ENCODE measurements around the gene SOX30.
A peak's percentile ranks its signal among the peaks of the same experiment; 100 is the strongest.
"Not testable (repeated sequence)": the region's sequence is repeated elsewhere in the genome, so short reads cannot be mapped to it uniquely, and the experiment has no call there.

The SOX30 gene

DNA sequence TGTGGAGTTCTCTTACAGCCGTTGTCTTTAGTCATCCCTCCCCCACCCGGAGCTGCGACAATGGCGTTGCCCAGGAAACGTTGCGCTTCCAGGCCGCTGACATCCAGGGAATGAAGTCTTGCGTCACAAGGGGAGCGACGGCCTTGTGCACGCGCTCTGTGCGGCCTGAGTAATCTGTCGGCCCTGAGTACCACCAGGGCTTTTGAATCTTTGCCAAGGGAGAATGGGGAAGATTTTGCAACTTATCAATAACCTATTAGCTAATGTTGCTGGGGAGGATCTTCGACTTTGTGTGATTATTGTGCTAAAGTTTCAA lies at the start of gene SOX30:
SOX30 (minus strand) TSS at position 62 of the 316 bp plus-strand sequence. CDS start 360 bp downstream, outside the sequence.
- no peak for DNase-seq
- in situ Hi-C loops (cut with MboI; ENCODE audit: low pct_unique_long_range_greater_than_20kb, low sequenced_read_pairs), result no loop called here

- DNase-seq; in situ Hi-C loops (cut with MboI; ENCODE audit: low pct_unique_long_range_greater_than_20kb, low sequenced_read_pairs): not testable (repeated sequence)
These were observed 46.4 kb upstream of the SOX30 start for GRCh38 chr5:157698674-157699073.

GRCh38 chr5:157696154-157696553 lies 43.9 kb upstream of the SOX30 start:
- DNase-seq, result not testable (repeated sequence)

GRCh38 chr5:157693816-157694215 lies 41.6 kb upstream of the SOX30 start:
- in situ Hi-C loops (cut with MboI; ENCODE audit: low pct_unique_long_range_greater_than_20kb, low sequenced_read_pairs); DNase-seq: not testable (repeated sequence)

More at GRCh38 chr5:157696154-157696553, 43.9 kb upstream of the SOX30 start:
- in situ Hi-C loops (cut with MboI; ENCODE audit: low pct_unique_long_range_greater_than_20kb, low sequenced_read_pairs), result not testable (repeated sequence)

DNA sequence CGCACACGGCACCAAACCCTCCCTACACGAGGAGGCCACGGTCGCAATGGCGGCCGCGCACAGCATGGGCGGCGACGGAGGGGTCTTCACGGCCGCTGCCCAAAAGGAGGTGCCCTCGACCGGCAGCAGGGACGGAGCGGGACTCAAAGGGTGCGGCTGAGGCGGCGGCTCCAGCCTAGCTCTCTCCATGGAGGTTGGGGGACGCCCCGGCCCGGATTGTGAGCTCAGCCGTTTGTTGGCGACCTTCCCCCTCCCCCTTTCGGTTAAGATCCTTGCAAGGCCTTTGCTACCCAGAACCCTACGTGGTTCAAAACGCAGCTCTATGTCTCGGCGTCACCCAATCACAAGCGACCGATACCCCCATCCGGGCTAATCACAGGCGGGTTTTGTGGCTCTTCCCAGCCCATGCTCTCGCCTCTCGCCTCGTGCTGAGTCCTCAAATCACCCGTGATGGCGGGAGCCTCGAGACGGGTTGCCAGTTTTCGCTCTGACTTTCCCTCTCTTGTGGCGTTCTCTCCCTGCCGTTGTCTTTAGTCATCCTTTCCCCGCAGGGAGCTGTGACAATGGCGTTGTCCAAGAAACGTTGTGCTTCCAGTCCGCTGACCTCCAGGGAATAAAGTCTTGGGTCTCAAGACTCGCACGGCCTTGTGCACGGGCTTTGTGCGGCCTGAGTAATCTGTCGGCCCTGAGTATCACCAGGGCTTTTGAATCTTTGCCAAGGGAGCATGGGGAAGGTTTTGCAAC lies 38.6 kb upstream of the SOX30 start:
- no peak for DNase-seq
- in situ Hi-C loops (cut with MboI; ENCODE audit: low pct_unique_long_range_greater_than_20kb, low sequenced_read_pairs), result no loop called here

DNA sequence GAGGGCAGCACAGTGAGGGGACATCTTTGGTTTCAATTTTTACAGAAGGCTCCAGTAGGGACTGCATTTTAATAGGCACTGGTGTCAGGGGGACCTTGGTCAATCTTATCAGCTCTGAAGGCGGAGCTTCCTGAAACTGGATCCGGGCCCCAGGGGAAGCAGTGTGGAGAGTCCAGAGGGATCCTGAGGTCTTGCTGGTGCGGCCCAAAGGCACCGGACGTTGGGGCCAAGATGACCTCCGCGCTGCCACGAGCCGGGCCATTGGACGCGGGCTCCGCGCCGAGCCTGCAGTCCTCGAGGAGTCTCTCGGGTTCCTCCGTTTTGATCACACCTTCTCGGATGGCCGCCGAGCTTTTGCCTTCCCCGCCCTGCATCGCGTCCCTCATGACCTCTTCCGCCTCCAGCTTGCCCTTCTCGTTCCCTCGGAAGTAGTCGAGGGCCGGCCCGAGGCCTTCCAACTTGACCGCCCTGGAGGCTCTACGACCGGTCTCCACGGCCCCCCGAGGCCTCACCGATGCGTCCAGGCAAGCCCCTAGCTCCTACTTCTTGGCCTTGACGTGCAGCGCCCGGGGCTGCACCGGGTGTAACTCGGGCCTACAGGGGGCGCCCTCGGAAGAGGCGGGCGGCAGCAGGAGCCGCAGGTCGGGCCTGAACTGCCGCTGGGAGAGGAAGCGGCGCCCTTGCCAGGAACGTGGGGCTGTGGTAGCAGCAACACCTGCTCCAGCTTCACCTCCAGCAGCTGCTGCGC lies 37.9 kb upstream of the SOX30 start:
- DNase-seq, result no peak
- in situ Hi-C loops (cut with MboI; ENCODE audit: low pct_unique_long_range_greater_than_20kb, low sequenced_read_pairs), result no loop called here

- no peak for DNase-seq
- in situ Hi-C loops (cut with MboI; ENCODE audit: low pct_unique_long_range_greater_than_20kb, low sequenced_read_pairs), result no loop called here
These were observed 34.9 kb upstream of the SOX30 start for GRCh38 chr5:157687198-157687554.

DNA sequence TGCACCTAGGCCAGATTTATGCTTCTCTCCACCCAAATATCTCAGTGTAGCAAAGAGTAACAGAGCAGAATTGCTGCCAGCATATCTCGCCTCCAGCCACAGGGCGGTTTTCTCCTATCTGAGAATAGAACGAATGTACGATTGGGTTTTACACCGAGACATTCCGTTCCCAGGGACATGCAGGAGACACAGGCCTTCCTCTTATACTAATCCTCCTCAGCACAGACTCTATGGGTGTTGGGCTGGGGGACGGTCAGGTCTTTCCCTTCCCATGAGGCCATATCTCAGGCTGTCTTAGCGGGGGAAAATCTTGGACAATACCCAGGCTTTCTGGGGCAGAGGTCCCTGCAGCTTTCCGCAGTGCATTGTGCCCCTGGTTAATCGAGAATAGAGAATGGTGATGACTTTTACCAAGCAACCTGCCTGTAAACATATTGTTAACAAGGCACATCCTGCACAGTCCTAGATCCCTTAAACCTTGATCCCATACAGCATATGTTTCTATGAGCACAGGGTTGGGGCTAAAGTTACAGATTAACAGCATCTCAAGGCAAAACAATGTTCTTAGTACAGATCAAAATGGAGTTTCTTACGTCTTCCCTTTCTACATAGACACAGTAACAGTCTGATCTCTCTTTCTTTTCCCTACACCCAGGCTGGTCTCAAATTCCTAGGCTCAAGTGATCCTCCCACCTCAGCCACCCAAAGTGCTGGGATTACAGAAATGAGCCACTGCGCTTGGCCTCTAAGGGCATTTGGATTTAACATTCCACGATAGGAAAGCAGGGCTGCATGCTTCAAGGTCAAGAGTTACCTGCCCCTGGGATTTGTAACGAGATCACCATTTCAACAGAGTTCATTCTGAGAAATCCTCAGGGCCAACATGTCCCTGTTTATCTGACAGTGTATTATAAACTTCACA lies 34.3 kb upstream of the SOX30 start:
- DNase-seq; in situ Hi-C loops (cut with MboI; ENCODE audit: low pct_unique_long_range_greater_than_20kb, low sequenced_read_pairs): not testable (repeated sequence)

DNA sequence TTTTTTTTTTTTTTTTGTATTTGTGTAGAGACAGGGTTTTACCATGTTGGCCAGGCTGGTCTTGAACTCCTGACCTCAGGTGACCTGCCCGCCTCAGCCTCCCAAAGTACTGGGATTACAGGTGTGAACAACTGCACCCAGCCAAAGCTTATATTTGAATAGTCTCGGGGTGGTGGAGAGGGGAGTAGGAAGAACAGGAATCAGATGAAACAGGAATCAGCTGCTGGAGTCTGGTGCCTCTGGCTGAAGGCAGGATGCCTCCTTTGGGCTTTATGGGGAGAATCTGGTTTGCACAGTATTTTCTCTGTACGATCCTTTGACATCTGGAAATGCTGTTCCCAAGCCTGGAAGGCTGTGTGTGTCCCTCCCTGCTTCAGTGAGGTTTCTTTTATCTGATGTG lies 30.0 kb upstream of the SOX30 start:
- in situ Hi-C loops (cut with MboI; ENCODE audit: low pct_unique_long_range_greater_than_20kb, low sequenced_read_pairs), result no loop called here
- no peak for DNase-seq

- in situ Hi-C loops (cut with MboI; ENCODE audit: low pct_unique_long_range_greater_than_20kb, low sequenced_read_pairs), result no loop called here
- DNase-seq, result no peak
These were observed 28.8 kb upstream of the SOX30 start for GRCh38 chr5:157681048-157681447.

GRCh38 chr5:157680239-157680638 lies 28.0 kb upstream of the SOX30 start:
- DNase-seq, result no peak
- in situ Hi-C loops (cut with MboI; ENCODE audit: low pct_unique_long_range_greater_than_20kb, low sequenced_read_pairs), result no loop called here

- in situ Hi-C loops (cut with MboI; ENCODE audit: low pct_unique_long_range_greater_than_20kb, low sequenced_read_pairs), result no loop called here
- DNase-seq, result no peak
These were observed 27.6 kb upstream of the SOX30 start for GRCh38 chr5:157679801-157680200.

GRCh38 chr5:157677931-157678330 lies 25.7 kb upstream of the SOX30 start:
- in situ Hi-C loops (cut with MboI; ENCODE audit: low pct_unique_long_range_greater_than_20kb, low sequenced_read_pairs), result no loop called here
- no peak for DNase-seq

- DNase-seq; in situ Hi-C loops (cut with MboI; ENCODE audit: low pct_unique_long_range_greater_than_20kb, low sequenced_read_pairs): not testable (repeated sequence)
These were observed 22.1 kb upstream of the SOX30 start for GRCh38 chr5:157674351-157674750.

GRCh38 chr5:157672976-157673375 lies 20.7 kb upstream of the SOX30 start:
- in situ Hi-C loops (cut with MboI; ENCODE audit: low pct_unique_long_range_greater_than_20kb, low sequenced_read_pairs), result no loop called here
- DNase-seq, result no peak

GRCh38 chr5:157671592-157672330 lies 19.5 kb upstream of the SOX30 start:
- DNase-seq, result no peak
- in situ Hi-C loops (cut with MboI; ENCODE audit: low pct_unique_long_range_greater_than_20kb, low sequenced_read_pairs), result no loop called here

DNA sequence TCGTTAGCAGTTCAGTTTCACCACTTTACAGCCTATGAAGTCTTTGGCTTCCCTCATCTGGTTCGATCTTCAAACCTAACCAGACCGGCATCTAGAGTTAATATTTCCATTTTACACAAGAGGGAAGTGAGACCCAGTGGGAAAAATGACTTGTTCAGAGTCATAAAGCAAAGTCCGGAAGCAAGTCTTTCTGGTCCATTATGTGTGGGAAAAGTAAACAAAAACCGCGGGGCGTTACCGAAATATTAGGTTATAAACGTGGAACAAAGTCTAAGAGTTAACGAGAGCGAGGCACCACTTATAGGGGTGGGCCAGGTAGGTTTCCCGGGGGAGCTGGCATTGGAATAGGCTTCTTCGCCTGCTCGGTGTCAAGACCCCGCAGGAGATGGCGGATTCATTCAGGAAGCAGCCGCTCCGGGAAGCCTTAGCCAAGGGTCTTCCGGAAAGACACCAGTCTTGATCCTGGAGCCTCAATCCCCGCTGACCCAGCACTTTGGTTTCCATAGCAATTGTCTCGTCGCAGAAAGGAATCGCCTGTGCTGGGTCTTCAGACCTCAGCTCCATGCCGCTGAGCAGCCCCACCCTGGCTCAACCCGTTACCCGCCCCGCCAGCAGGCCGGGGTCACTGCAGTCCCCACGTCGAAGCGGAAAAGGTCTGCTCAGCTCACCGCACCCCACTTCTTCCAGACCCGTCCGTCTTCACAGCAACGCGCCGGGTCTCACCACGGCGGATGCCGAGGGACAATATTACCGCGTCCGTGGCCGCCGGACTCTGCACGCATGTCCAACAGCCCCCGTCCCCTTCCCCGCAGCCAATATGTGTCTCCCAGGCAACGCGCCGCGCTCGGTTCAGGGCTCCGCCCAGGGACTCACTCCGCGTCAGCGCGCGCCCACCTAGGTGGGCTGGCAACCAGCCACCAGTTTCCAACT lies 18.7 kb upstream of the SOX30 start, which contains the start of gene C5orf52:
C5orf52 (plus strand) TSS at position 872 of the 930 bp plus-strand sequence. CDS start 82 bp downstream, outside the sequence.
- DNase-seq, result peak; percentile 40
- in situ Hi-C loops (cut with MboI; ENCODE audit: low pct_unique_long_range_greater_than_20kb, low sequenced_read_pairs), result no loop called here

GRCh38 chr5:157669701-157670097 lies 17.5 kb upstream of the SOX30 start:
- no peak for DNase-seq
- in situ Hi-C loops (cut with MboI; ENCODE audit: low pct_unique_long_range_greater_than_20kb, low sequenced_read_pairs), result no loop called here

All from KBM-7 (cell line).